HEK293 (cell line): Measurements from ENCODE around the gene GPR45.

Experiments
- CTCF ChIA-PET: fragments of 350-600 bp; formaldehyde crosslinking; extraction: SDS; loops from one replicate; lab custom pipeline; 2021; ENCODE audit warnings: antibody characterized with exemption; lab: Yijun Ruan, JAX
- POLR2A ChIA-PET: fragments of 300-600 bp; formaldehyde crosslinking; extraction: SDS; loops from one replicate; lab custom pipeline; 2020; ENCODE audit warnings: antibody characterized with exemption, inconsistent platforms; lab: Yijun Ruan, JAX
- H3K27ac ChIP-seq: fragments of 200-500 bp; sonication (Bioruptor generic); 2 replicates; pipeline ENCODE4 v1.5.1; 2014; ENCODE audit warnings: low read depth, low read length, control low read depth, inconsistent platforms; ENCODE audit errors: extremely low read depth
- H3K36me3 ChIP-seq, 2 experiments: fragments of 200-500 bp in 1 of 2; sonication (Bioruptor generic) in 1 of 2; 1 replicate in 1 of 2; 2 replicates in 1 of 2; pipeline ENCODE4 v1.5.1; 2014 to 2017; ENCODE audit warnings: inconsistent platforms in 2 of 2, low read length in 2 of 2; ENCODE audit not compliant: control insufficient read depth in 2 of 2, insufficient read depth in 1 of 2
- H3K4me1 ChIP-seq: fragments of 200-500 bp; sonication (Bioruptor generic); 2 replicates; pipeline ENCODE4 v1.5.1; 2014; ENCODE audit warnings: mild to moderate bottlenecking, low read length, inconsistent platforms; ENCODE audit not compliant: control insufficient read depth, insufficient read depth
- H3K4me3 ChIP-seq: 2 replicates; pipeline ENCODE4 v1.5.1; 2011; ENCODE audit warnings: low read depth, mild to moderate bottlenecking, control low read depth, low read length, moderate library complexity
- H3K9me3 ChIP-seq: fragments of 200-500 bp; sonication (Bioruptor generic); 2 replicates; pipeline ENCODE4 v1.5.1; 2014; ENCODE audit warnings: low read depth, low read length, inconsistent platforms; ENCODE audit not compliant: control insufficient read depth, insufficient read depth
- HOXA7 ChIP-seq: sonication (generic); formaldehyde crosslinking; IDR thresholded peaks from 2 replicates; pipeline ENCODE4 v1.8.1; 2022; ENCODE audit warnings: missing genetic modification reagents, borderline replicate concordance
- HOXC10 ChIP-seq: sonication (generic); formaldehyde crosslinking; IDR thresholded peaks from 2 replicates; pipeline ENCODE4 v1.8.1; 2023; ENCODE audit warnings: mild to moderate bottlenecking, missing genetic modification reagents
- INSM2 ChIP-seq: fragments of 450-650 bp; formaldehyde crosslinking; IDR thresholded peaks from 2 replicates; pipeline ENCODE4 v1.5.1; 2016; ENCODE audit warnings: missing biosample characterization, missing genetic modification characterization
- KLF1 ChIP-seq: fragments of 450-650 bp; formaldehyde crosslinking; IDR thresholded peaks from 2 replicates; pipeline ENCODE4 v1.5.1; 2016; ENCODE audit warnings: missing biosample characterization, missing genetic modification characterization
- OVOL3 ChIP-seq: fragments of 450-650 bp; formaldehyde crosslinking; IDR thresholded peaks from 2 replicates; pipeline ENCODE4 v1.5.1; 2016; ENCODE audit warnings: missing biosample characterization, missing genetic modification characterization
- PRDM1 ChIP-seq: fragments of 450-650 bp; formaldehyde crosslinking; IDR thresholded peaks from 2 replicates; pipeline ENCODE4; 2016; ENCODE audit warnings: missing biosample characterization, missing genetic modification characterization
- RBAK ChIP-seq: fragments of 450-650 bp; formaldehyde crosslinking; IDR thresholded peaks from 2 replicates; pipeline ENCODE4 v1.5.1; 2016; ENCODE audit warnings: missing biosample characterization, missing genetic modification characterization
- SP7 ChIP-seq: fragments of 450-650 bp; formaldehyde crosslinking; IDR thresholded peaks from 2 replicates; pipeline ENCODE4 v1.5.1; 2016; ENCODE audit warnings: missing biosample characterization, missing genetic modification characterization
- ZBTB11 ChIP-seq: fragments of 450-650 bp; formaldehyde crosslinking; conservative IDR thresholded peaks from 2 replicates; pipeline ENCODE4 v1.5.1; 2016; ENCODE audit warnings: low read depth, missing biosample characterization, missing genetic modification characterization
- ZBTB6 ChIP-seq: fragments of 450-650 bp; formaldehyde crosslinking; IDR thresholded peaks from 2 replicates; pipeline ENCODE4 v1.5.1; 2017; ENCODE audit warnings: missing biosample characterization, missing genetic modification characterization
- ZEB2 ChIP-seq: fragments of 450-650 bp; formaldehyde crosslinking; IDR thresholded peaks from 2 replicates; pipeline ENCODE4 v1.5.1; 2016; ENCODE audit warnings: missing biosample characterization, missing genetic modification characterization
- ZNF132 ChIP-seq: fragments of 450-650 bp; formaldehyde crosslinking; IDR thresholded peaks from 2 replicates; pipeline ENCODE4 v1.5.1; 2017; ENCODE audit warnings: missing biosample characterization, missing genetic modification characterization, borderline replicate concordance
- ZNF169 ChIP-seq: fragments of 450-650 bp; formaldehyde crosslinking; IDR thresholded peaks from 2 replicates; pipeline ENCODE4 v1.5.1; 2016; ENCODE audit warnings: missing biosample characterization, missing genetic modification characterization
- ZNF24 ChIP-seq: fragments of 450-650 bp; formaldehyde crosslinking; IDR thresholded peaks from 2 replicates; pipeline ENCODE4 v1.5.1; 2016; ENCODE audit warnings: missing biosample characterization, missing genetic modification characterization
- ZNF473 ChIP-seq: fragments of 450-650 bp; formaldehyde crosslinking; IDR thresholded peaks from 2 replicates; pipeline ENCODE4 v1.5.1; 2017; ENCODE audit warnings: missing biosample characterization, missing genetic modification characterization
- ZNF510 ChIP-seq: fragments of 450-650 bp; formaldehyde crosslinking; IDR thresholded peaks from 2 replicates; pipeline ENCODE4 v1.5.1; 2018; ENCODE audit warnings: mild to moderate bottlenecking, missing genetic modification characterization, missing biosample characterization; ENCODE audit not compliant: insufficient replicate concordance
- ZNF513 ChIP-seq: fragments of 450-650 bp; IDR thresholded peaks from 2 replicates; pipeline ENCODE4 v1.5.1; 2018; ENCODE audit warnings: missing biosample characterization, missing genetic modification characterization
- ZNF521 ChIP-seq: fragments of 450-650 bp; formaldehyde crosslinking; IDR thresholded peaks from 2 replicates; pipeline ENCODE4 v1.5.1; 2017; ENCODE audit warnings: missing biosample characterization, mild to moderate bottlenecking, missing genetic modification characterization
- ZNF610 ChIP-seq: fragments of 450-650 bp; formaldehyde crosslinking; IDR thresholded peaks from 2 replicates; pipeline ENCODE4 v1.5.1; 2016; ENCODE audit warnings: missing biosample characterization, missing genetic modification characterization, borderline replicate concordance
- ZNF623 ChIP-seq: fragments of 450-650 bp; formaldehyde crosslinking; IDR thresholded peaks from 2 replicates; pipeline ENCODE4 v1.5.1; 2016; ENCODE audit warnings: missing biosample characterization, missing genetic modification characterization
- ZNF645 ChIP-seq: fragments of 450-650 bp; formaldehyde crosslinking; IDR thresholded peaks from 2 replicates; pipeline ENCODE4; 2016; ENCODE audit warnings: missing biosample characterization, missing genetic modification characterization
- ZNF654 ChIP-seq: fragments of 450-650 bp; formaldehyde crosslinking; IDR thresholded peaks from 2 replicates; pipeline ENCODE4 v1.5.1; 2016; ENCODE audit warnings: low read depth, missing biosample characterization, missing genetic modification characterization
- ZNF677 ChIP-seq: fragments of 450-650 bp; IDR thresholded peaks from 2 replicates; pipeline ENCODE4 v1.5.0; 2018; ENCODE audit warnings: missing biosample characterization, mild to moderate bottlenecking, missing genetic modification characterization, moderate library complexity
- ZNF707 ChIP-seq: fragments of 450-650 bp; formaldehyde crosslinking; IDR thresholded peaks from 2 replicates; pipeline ENCODE4 v1.5.1; 2016; ENCODE audit warnings: missing biosample characterization, missing genetic modification characterization

GPR45 gene

GRCh38 chr2:105283532-105283931 lies 42.0 kb downstream of the GPR45 start:
- no peak for TF ChIP-seq ZNF24 (tag by site-specific recombination)
- no peak for TF ChIP-seq ZNF521
- no peak for TF ChIP-seq HOXC10
- TF ChIP-seq KLF1 (tag by site-specific recombination): no peak
- Histone ChIP-seq H3K4me1 (no peaks in the 10 kb centered on the region), H3K27ac (no peak overlapping the region), H3K4me3 (no peak overlapping the region), H3K36me3 (peaks cover 6 to 85% of the 10 kb centered on the region in 2 experiments; a peak in 2 of 3 replicates), H3K9me3 (no peaks in the 10 kb centered on the region)
- ChIA-PET CTCF (interaction anchor here (0.7 to 1.4 kb wide), 2 partner anchors 9 to 12 kb away, joined by 3 to 4 read pairs; no protein-coding TSS in a partner anchor), POLR2A (no interaction called here)

GRCh38 chr2:105287692-105288091 lies 46.1 kb downstream of the GPR45 start:
- no peaks in the 10 kb centered on the region for H3K4me1 ChIP-seq
- peaks cover 14 to 72% of the 10 kb centered on the region in 2 experiments; a peak in 2 of 3 replicates for H3K36me3 ChIP-seq
- H3K27ac ChIP-seq: no peak overlapping the region
- CTCF ChIA-PET: interaction anchor here (0.6 to 1.9 kb wide), 16 partner anchors 9 to 969 kb away, joined by 3 to 9 read pairs (median 4); partner anchors contain the start of gene GPR45
- TF ChIP-seq SP7 (tag by site-specific recombination) (no peak), ZNF654 (tag by site-specific recombination) (peak; percentile 20), ZBTB11 (tag by site-specific recombination) (no peak), ZNF707 (tag by site-specific recombination) (no peak)
- TF ChIP-seq, all 188 proteins: peak for 1
- Histone ChIP-seq H3K9me3 (no peaks in the 10 kb centered on the region), H3K4me3 (no peak overlapping the region)
- POLR2A ChIA-PET: no interaction called here

- Histone ChIP-seq H3K36me3 (peaks cover 14 to 68% of the 10 kb centered on the region in 2 experiments; a peak in 2 of 3 replicates), H3K4me3 (no peak overlapping the region), H3K9me3 (no peaks in the 10 kb centered on the region), H3K4me1 (no peaks in the 10 kb centered on the region), H3K27ac (no peak overlapping the region)
- ChIA-PET CTCF (interaction anchor here (0.6 to 1.9 kb wide), 15 partner anchors 9 to 969 kb away, joined by 3 to 9 read pairs (median 4); partner anchors contain the start of gene GPR45), POLR2A (no interaction called here)
- TF ChIP-seq ZEB2 (tag by site-specific recombination) (no peak), ZNF677 (no peak), ZNF510 (tag by site-specific recombination) (no peak), ZNF623 (tag by site-specific recombination) (no peak), ZNF169 (tag by site-specific recombination) (no peak), ZNF513 (tag by site-specific recombination) (no peak), INSM2 (tag by site-specific recombination) (no peak), ZBTB6 (tag by site-specific recombination) (no peak), PRDM1 (tag by site-specific recombination) (no peak), RBAK (tag by site-specific recombination) (no peak), ZNF473 (tag by site-specific recombination) (no peak), HOXA7 (CRISPR knock-in tag) (no peak), ZNF645 (tag by site-specific recombination) (no peak), ZNF610 (tag by site-specific recombination) (no peak), OVOL3 (tag by site-specific recombination) (no peak), ZNF132 (tag by site-specific recombination) (no peak)
Measured at GRCh38 chr2:105288133-105288532, 46.6 kb downstream of the GPR45 start.
